A673 (cell line): Measurements from ENCODE around the gene POM121C. TPM values are rescaled to one million over a fixed set of nuclear protein-coding genes. Genes with fewer than 3 reads are reported as not detected.
"Not testable (repeated sequence)": the region's sequence is repeated elsewhere in the genome, so short reads cannot be mapped to it uniquely, and the experiment has no call there.

ENCODE experiments used
- Bru-seq: library from RNA; stranded (reverse); fragments of 400-500 nt; gene quantifications from one replicate; lab custom pipeline; 2021; lab: Mats Ljungman, UMichigan
- BruChase-seq, 2 experiments: library from RNA; stranded (reverse); fragments of 400-500 nt; gene quantifications; one replicate each; lab custom pipeline; 2021; lab: Mats Ljungman, UMichigan
- BruUV-seq: library from RNA; stranded (reverse); fragments of 400-500 nt; replicated peaks from 2 replicates; lab custom pipeline; 2021; lab: Mats Ljungman, UMichigan
- CTCF ChIA-PET: fragments of 300-600 bp; sonication (Branson Sonifier 250); formaldehyde crosslinking; loops from one replicate; lab custom pipeline; 2022; ENCODE audit warnings: antibody characterized with exemption; lab: Charles Lee
- POLR2A ChIA-PET: fragments of 300-600 bp; sonication (Branson Sonifier 250); formaldehyde crosslinking; loops from one replicate; lab custom pipeline; 2022; ENCODE audit warnings: antibody characterized with exemption; ENCODE audit not compliant: low non-redundant PET; lab: Charles Lee
- DNase-seq: peaks from one replicate; pipeline ENCODE4 v3.0.0-alpha.2; 2015; ENCODE audit warnings: low spot score
- H3K27ac ChIP-seq: fragments of 200-600 bp; sonication (generic); 2 replicates; pipeline ENCODE4 v1.5.1; 2016; ENCODE audit warnings: mixed run types, low read depth, mild to moderate bottlenecking, mixed read lengths, antibody characterized with exemption, low read length; ENCODE audit not compliant: poor library complexity, severe bottlenecking
- H3K27me3 ChIP-seq: fragments of 200-600 bp; sonication (generic); replicated peaks from 2 replicates; pipeline ENCODE4 v1.6.1; 2017; ENCODE audit warnings: mixed run types, low read depth, mild to moderate bottlenecking, mixed read lengths, antibody characterized with exemption, low read length; ENCODE audit not compliant: insufficient read depth, poor library complexity
- H3K36me3 ChIP-seq: fragments of 200-600 bp; sonication (generic); 2 replicates; pipeline ENCODE4 v1.6.1; 2016; ENCODE audit warnings: mixed run types, mild to moderate bottlenecking, mixed read lengths, antibody characterized with exemption, low read length; ENCODE audit not compliant: insufficient read depth, poor library complexity, severe bottlenecking
- H3K4me1 ChIP-seq: fragments of 200-600 bp; sonication (generic); 2 replicates; pipeline ENCODE4 v1.6.1; 2017; ENCODE audit warnings: mixed run types, mild to moderate bottlenecking, mixed read lengths, antibody characterized with exemption, low read length; ENCODE audit not compliant: insufficient read depth, poor library complexity, severe bottlenecking
- H3K4me3 ChIP-seq: fragments of 200-600 bp; sonication (generic); 2 replicates; pipeline ENCODE4 v1.5.1; 2016; ENCODE audit warnings: low read depth, mixed run types, mild to moderate bottlenecking, mixed read lengths, low read length; ENCODE audit not compliant: poor library complexity, severe bottlenecking
- H3K9me3 ChIP-seq: fragments of 200-600 bp; sonication (generic); 2 replicates; pipeline ENCODE4 v1.6.1; 2016; ENCODE audit warnings: mixed run types, low read depth, mild to moderate bottlenecking, mixed read lengths, antibody characterized with exemption, low read length; ENCODE audit not compliant: poor library complexity, severe bottlenecking
- CTCF ChIP-seq: fragments of 300-800, 200-600 bp; sonication (generic); conservative IDR thresholded peaks from 2 replicates; pipeline ENCODE4 v1.5.1; 2017; ENCODE audit warnings: low read depth, mild to moderate bottlenecking, antibody characterized with exemption, low read length, moderate library complexity, mixed read lengths
- EZH2 ChIP-seq: fragments of 200-600 bp; sonication (generic); IDR thresholded peaks from 2 replicates; pipeline ENCODE4 v1.6.1; 2017; ENCODE audit warnings: borderline replicate concordance, low read depth, mild to moderate bottlenecking, mixed read lengths, antibody characterized with exemption, low read length; ENCODE audit not compliant: poor library complexity, severe bottlenecking
- intact Hi-C: fragments of 100-400 bp; cut with micrococcal nuclease; formaldehyde crosslinking; loops from one replicate; pipeline ENCODE4 v1.10.0; 2022; ENCODE audit not compliant: unreplicated experiment
- long read RNA-seq: library from polyadenylated mRNA; stranded (forward); transcript quantifications from one replicate; pipeline ENCODE4 v2.0.0, GENCODE V29; 2022
- total RNA-seq: library from RNA; stranded (reverse); gene quantifications from 2 replicates; pipeline ENCODE4 v1.2.3, GENCODE V29; 2021

Gene POM121C
- total RNA-seq, result 58.6 and 62.1 TPM in 2 replicates
- Bru-seq, nascent RNA, result percentile 80 among the genes with signal in this experiment
- percentile 85 among the genes with signal in this experiment for BruChase-seq, experiment 1, labeled RNA remaining after a 2-hour chase
- BruChase-seq, experiment 2, labeled RNA remaining after a 6-hour chase, result percentile 88 among the genes with signal in this experiment
- long read RNA-seq, partial matches to known transcripts, result 89 of 97 reads
- long read RNA-seq, other reads (novel, unspliced or antisense), result 8 of 97 reads

DNA sequence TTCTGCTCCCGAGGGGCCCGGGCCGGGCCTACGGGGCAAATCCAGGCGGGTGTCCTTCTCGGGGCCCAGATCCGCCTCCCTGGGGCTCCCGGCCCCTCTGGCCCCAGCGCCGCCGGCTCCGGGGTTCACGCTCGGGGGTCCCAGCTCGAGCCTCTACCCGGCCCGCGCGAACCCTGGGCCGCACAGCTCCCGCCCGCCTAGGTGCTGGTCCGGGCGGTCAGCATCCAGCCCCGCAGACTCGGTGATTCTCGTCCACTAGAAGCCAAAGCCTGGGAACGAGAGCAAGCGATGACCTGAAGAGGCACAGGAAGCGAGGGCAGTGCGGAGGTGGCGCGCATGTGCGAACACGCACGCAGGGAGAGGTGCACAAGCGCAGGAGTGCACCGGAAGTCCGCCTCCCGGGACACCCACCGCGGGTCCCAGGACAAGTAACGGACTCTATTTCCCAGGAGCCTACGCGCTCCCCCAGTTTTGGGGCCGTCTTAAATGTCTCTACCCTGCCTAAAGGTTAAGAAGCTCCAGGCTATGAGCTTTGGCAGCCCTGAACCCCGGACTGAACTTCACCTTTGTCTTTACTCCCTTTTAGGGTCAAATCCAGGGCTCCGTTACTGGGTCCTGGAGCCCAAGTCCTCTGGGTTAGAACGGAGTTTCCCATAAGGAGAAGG lies at the start of gene POM121C:
Gene POM121C, minus strand, starts transcription at position 321 of the 665 bp plus-strand sequence. CDS start 44,803 bp downstream, outside the sequence.
- intact Hi-C loops, BruUV-seq, H3K36me3 ChIP-seq, H3K9me3 ChIP-seq, H3K4me1 ChIP-seq, POLR2A ChIA-PET, H3K27me3 ChIP-seq, CTCF ChIA-PET: not testable (repeated sequence)
- H3K27ac ChIP-seq, result peak within 1 kb of the TSS; percentile 92
- DNase-seq, result peak; percentile 89
- H3K4me3 ChIP-seq, result peak within 1 kb of the TSS; percentile 88

DNA sequence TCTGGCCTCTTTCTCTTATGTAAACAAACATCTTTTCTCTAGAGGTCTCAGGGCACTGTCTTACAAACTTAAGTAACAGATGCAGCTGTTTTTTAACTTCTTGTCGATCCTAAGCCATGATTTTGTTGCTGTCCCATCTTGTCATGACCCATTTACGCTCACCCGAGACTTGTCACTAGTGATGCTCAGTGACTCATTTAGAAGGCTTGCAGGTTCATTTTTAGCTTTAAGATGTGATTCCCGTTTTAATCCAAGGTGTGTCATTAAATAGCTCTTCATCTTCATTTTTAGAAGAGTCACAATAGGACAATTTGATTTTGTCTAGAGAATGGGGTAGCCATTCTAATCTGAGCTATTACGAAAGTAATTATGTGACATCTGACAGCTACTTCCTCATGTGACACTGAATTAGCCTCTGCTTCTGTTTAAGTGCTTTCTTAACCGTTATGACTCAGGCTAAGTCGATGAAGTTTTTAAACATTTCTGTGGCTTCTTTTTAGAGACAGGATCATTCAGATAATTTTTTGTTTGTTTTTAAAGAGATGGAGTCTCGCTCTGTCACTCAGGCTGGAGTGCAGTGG lies 48.7 kb upstream of the POM121C start:
- CTCF ChIA-PET, result no interaction called here
- intact Hi-C loops, result no loop called here
- no peaks in the 10 kb centered on the region for H3K36me3 ChIP-seq
- POLR2A ChIA-PET, result no interaction called here
- no peaks in the 10 kb centered on the region for H3K27me3 ChIP-seq
- no peak overlapping the region for H3K27ac ChIP-seq
- H3K4me3 ChIP-seq, result no peak overlapping the region
- no peaks in the 10 kb centered on the region for H3K4me1 ChIP-seq
- TF ChIP-seq EZH2, result no peak
- no peak for TF ChIP-seq CTCF
- no peak for DNase-seq
- H3K9me3 ChIP-seq, result no peaks in the 10 kb centered on the region
- BruUV-seq, result no TSS peak

DNA sequence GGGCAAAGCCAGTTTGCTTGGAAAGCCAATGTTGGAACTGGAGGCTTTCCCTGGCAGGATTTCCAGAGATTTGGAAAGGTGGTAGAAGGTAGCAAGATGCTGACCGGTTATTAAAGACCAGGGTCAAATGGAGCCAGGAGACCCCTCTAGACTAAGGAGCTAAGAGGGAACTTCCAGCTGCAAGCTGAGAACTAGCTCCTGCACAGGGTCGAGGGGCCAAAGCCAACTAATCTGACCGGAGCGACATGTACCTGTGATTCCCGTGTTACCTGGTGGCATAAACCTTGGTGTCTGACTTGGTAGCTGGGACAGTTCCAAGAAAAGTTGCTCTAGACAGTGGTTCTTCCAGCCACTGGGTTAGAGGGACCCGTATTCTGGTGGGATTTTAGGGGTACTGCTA lies 47.8 kb upstream of the POM121C start:
- no peak for DNase-seq
- intact Hi-C loops, result no loop called here
- Histone ChIP-seq H3K9me3 (no peaks in the 10 kb centered on the region), H3K4me1 (no peaks in the 10 kb centered on the region), H3K4me3 (no peak overlapping the region), H3K27me3 (no peaks in the 10 kb centered on the region), H3K27ac (no peak overlapping the region), H3K36me3 (no peaks in the 10 kb centered on the region)
- TF ChIP-seq CTCF (no peak), EZH2 (no peak)
- no TSS peak for BruUV-seq
- CTCF ChIA-PET, result no interaction called here
- POLR2A ChIA-PET, result no interaction called here
